HEK293 (cell line): ENCODE measurements around the gene CALCOCO1.

Experiments used
- CTCF ChIA-PET: fragments of 350-600 bp; formaldehyde crosslinking; extraction: SDS; loops from one replicate; lab custom pipeline; 2021; ENCODE audit warnings: antibody characterized with exemption; lab: Yijun Ruan, JAX
- POLR2A ChIA-PET: fragments of 300-600 bp; formaldehyde crosslinking; extraction: SDS; loops from one replicate; lab custom pipeline; 2020; ENCODE audit warnings: antibody characterized with exemption, inconsistent platforms; lab: Yijun Ruan, JAX
- H3K27ac ChIP-seq: fragments of 200-500 bp; sonication (Bioruptor generic); 2 replicates; pipeline ENCODE4 v1.5.1; 2014; ENCODE audit warnings: low read depth, low read length, control low read depth, inconsistent platforms; ENCODE audit errors: extremely low read depth
- H3K36me3 ChIP-seq, 2 experiments: fragments of 200-500 bp in 1 of 2; sonication (Bioruptor generic) in 1 of 2; 1 replicate in 1 of 2; 2 replicates in 1 of 2; pipeline ENCODE4 v1.5.1; 2014 to 2017; ENCODE audit warnings: inconsistent platforms in 2 of 2, low read length in 2 of 2; ENCODE audit not compliant: control insufficient read depth in 2 of 2, insufficient read depth in 1 of 2
- H3K4me1 ChIP-seq: fragments of 200-500 bp; sonication (Bioruptor generic); 2 replicates; pipeline ENCODE4 v1.5.1; 2014; ENCODE audit warnings: mild to moderate bottlenecking, low read length, inconsistent platforms; ENCODE audit not compliant: control insufficient read depth, insufficient read depth
- H3K4me3 ChIP-seq: 2 replicates; pipeline ENCODE4 v1.5.1; 2011; ENCODE audit warnings: low read depth, mild to moderate bottlenecking, control low read depth, low read length, moderate library complexity
- H3K9me3 ChIP-seq: fragments of 200-500 bp; sonication (Bioruptor generic); 2 replicates; pipeline ENCODE4 v1.5.1; 2014; ENCODE audit warnings: low read depth, low read length, inconsistent platforms; ENCODE audit not compliant: control insufficient read depth, insufficient read depth
- GLIS1 ChIP-seq: fragments of 450-650 bp; formaldehyde crosslinking; IDR thresholded peaks from 2 replicates; pipeline ENCODE4 v1.5.1; 2016; ENCODE audit warnings: missing biosample characterization, missing genetic modification characterization
- GLIS2 ChIP-seq: fragments of 450-650 bp; formaldehyde crosslinking; IDR thresholded peaks from 2 replicates; pipeline ENCODE4 v1.5.1; 2016; ENCODE audit warnings: missing biosample characterization, missing genetic modification characterization
- PRDM10 ChIP-seq: fragments of 450-650 bp; formaldehyde crosslinking; IDR thresholded peaks from 2 replicates; pipeline ENCODE4 v1.5.1; 2016; ENCODE audit warnings: missing biosample characterization, missing genetic modification characterization
- SP2 ChIP-seq: fragments of 450-650 bp; formaldehyde crosslinking; IDR thresholded peaks from 2 replicates; pipeline ENCODE4 v1.5.1; 2016; ENCODE audit warnings: missing biosample characterization, missing genetic modification characterization
- WT1 ChIP-seq: fragments of 450-650 bp; formaldehyde crosslinking; IDR thresholded peaks from 2 replicates; pipeline ENCODE4 v1.5.1; 2016; ENCODE audit warnings: missing biosample characterization, missing genetic modification characterization
- ZNF155 ChIP-seq: fragments of 450-650 bp; formaldehyde crosslinking; IDR thresholded peaks from 2 replicates; pipeline ENCODE4 v1.5.1; 2016; ENCODE audit warnings: missing biosample characterization, missing genetic modification characterization
- ZNF341 ChIP-seq: fragments of 450-650 bp; formaldehyde crosslinking; IDR thresholded peaks from 2 replicates; pipeline ENCODE4; 2016; ENCODE audit warnings: low read depth, missing biosample characterization, missing genetic modification characterization
- ZNF366 ChIP-seq: fragments of 450-650 bp; formaldehyde crosslinking; conservative IDR thresholded peaks from 2 replicates; pipeline ENCODE4 v1.5.1; 2016; ENCODE audit warnings: missing biosample characterization, missing genetic modification characterization
- ZNF391 ChIP-seq: fragments of 450-650 bp; formaldehyde crosslinking; IDR thresholded peaks from 2 replicates; pipeline ENCODE4 v1.5.1; 2016; ENCODE audit warnings: low read depth, missing biosample characterization, missing genetic modification characterization, borderline replicate concordance
- ZXDB ChIP-seq: fragments of 450-650 bp; formaldehyde crosslinking; IDR thresholded peaks from 2 replicates; pipeline ENCODE4 v1.5.1; 2016; ENCODE audit warnings: missing biosample characterization, missing genetic modification characterization
- TF ChIP-seq, protein P1 (sequence below): fragments of 450-650 bp; formaldehyde crosslinking; IDR thresholded peaks from 2 replicates; pipeline ENCODE4 v1.5.1; 2017; ENCODE audit warnings: missing biosample characterization, missing genetic modification characterization
- TF ChIP-seq, protein P2 (sequence below): fragments of 450-650 bp; formaldehyde crosslinking; IDR thresholded peaks from 2 replicates; pipeline ENCODE4 v1.5.1; 2016; ENCODE audit warnings: missing biosample characterization, missing genetic modification characterization, borderline replicate concordance

Gene CALCOCO1

GRCh38 chr12:53758730-53759103 is 31.5 kb upstream of the CALCOCO1 start:
- CTCF ChIA-PET, result interaction anchor here (0.8 to 11.4 kb wide), 4 partner anchors 10 to 56 kb away, joined by 3 to 172 read pairs (median 21); no protein-coding TSS in a partner anchor

DNA sequence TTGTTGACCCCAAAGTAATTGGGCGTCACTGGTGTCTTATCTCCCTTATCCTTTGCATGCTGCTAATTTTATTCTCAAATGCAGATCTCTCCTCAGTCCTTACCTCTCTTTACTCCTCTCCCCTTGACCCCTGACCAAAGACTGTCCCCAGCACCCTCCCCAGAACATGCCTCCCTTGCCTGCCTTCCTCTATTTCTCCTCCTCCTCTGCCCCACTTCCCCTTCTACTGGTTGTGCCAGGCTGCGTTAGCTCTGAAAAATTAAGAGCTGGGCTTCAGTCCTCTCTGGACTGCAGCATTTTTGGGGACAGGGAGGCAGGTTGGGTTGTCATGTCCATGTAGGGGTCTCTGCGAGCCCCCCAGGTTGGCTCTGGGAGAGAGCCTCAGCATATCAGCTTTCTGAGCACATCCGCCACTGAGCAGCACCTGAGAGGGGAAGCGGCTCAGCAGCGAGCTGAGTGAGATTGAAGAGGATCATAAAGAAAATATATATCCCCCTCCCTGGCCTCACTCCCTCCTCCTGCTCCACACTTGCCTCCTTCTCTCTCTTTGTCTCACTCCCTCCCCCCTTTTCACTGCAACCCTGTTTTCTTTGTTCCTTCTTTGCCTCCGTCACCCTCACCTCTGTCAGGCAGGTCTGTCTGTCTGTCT is 31.0 kb upstream of the CALCOCO1 start:
- Histone ChIP-seq H3K4me3 (no peak overlapping the region), H3K4me1 (peaks cover 16% of the 10 kb centered on the region), H3K36me3 (no peaks in the 10 kb centered on the region), H3K27ac (no peak overlapping the region), H3K9me3 (no peaks in the 10 kb centered on the region)
- TF ChIP-seq PRDM10 (peak; percentile 56), WT1 (tag by site-specific recombination) (0 out of 2 replicates have a peak, but pooled peaks have one; percentile 29)
- TF ChIP-seq, protein P1, sequence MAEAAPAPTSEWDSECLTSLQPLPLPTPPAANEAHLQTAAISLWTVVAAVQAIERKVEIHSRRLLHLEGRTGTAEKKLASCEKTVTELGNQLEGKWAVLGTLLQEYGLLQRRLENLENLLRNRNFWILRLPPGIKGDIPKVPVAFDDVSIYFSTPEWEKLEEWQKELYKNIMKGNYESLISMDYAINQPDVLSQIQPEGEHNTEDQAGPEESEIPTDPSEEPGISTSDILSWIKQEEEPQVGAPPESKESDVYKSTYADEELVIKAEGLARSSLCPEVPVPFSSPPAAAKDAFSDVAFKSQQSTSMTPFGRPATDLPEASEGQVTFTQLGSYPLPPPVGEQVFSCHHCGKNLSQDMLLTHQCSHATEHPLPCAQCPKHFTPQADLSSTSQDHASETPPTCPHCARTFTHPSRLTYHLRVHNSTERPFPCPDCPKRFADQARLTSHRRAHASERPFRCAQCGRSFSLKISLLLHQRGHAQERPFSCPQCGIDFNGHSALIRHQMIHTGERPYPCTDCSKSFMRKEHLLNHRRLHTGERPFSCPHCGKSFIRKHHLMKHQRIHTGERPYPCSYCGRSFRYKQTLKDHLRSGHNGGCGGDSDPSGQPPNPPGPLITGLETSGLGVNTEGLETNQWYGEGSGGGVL (tag by site-specific recombination), result peak; percentile 31; the same call in 1 of the 2 replicates
- TF ChIP-seq, protein P2, sequence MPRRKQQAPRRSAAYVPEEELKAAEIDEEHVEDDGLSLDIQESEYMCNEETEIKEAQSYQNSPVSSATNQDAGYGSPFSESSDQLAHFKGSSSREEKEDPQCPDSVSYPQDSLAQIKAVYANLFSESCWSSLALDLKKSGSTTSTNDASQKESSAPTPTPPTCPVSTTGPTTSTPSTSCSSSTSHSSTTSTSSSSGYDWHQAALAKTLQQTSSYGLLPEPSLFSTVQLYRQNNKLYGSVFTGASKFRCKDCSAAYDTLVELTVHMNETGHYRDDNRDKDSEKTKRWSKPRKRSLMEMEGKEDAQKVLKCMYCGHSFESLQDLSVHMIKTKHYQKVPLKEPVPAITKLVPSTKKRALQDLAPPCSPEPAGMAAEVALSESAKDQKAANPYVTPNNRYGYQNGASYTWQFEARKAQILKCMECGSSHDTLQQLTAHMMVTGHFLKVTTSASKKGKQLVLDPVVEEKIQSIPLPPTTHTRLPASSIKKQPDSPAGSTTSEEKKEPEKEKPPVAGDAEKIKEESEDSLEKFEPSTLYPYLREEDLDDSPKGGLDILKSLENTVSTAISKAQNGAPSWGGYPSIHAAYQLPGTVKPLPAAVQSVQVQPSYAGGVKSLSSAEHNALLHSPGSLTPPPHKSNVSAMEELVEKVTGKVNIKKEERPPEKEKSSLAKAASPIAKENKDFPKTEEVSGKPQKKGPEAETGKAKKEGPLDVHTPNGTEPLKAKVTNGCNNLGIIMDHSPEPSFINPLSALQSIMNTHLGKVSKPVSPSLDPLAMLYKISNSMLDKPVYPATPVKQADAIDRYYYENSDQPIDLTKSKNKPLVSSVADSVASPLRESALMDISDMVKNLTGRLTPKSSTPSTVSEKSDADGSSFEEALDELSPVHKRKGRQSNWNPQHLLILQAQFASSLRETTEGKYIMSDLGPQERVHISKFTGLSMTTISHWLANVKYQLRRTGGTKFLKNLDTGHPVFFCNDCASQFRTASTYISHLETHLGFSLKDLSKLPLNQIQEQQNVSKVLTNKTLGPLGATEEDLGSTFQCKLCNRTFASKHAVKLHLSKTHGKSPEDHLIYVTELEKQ (tag by site-specific recombination), result no peak
- POLR2A ChIA-PET, result interaction anchor here (1.0 kb wide), 2 partner anchors 11 to 180 kb away, joined by 3 read pairs; partner anchors contain the start of gene HOXC13
- CTCF ChIA-PET, result interaction anchor here (0.6 to 11.4 kb wide), 23 partner anchors 8 to 460 kb away, joined by 3 to 172 read pairs (median 7); partner anchors contain the start of genes HOXC10 and HOXC13

More at GRCh38 chr12:53758730-53759103, 31.5 kb upstream of the CALCOCO1 start:
- no peaks in the 10 kb centered on the region for H3K36me3 ChIP-seq
- H3K27ac ChIP-seq, result no peak overlapping the region
- TF ChIP-seq ZNF366 (peak; percentile 68), ZNF341 (tag by site-specific recombination) (0 out of 2 replicates have a peak, but pooled peaks have one; percentile 10), SP2 (tag by site-specific recombination) (no peak)
- TF ChIP-seq, all 188 proteins: peak for 2
- Histone ChIP-seq H3K9me3 (no peaks in the 10 kb centered on the region), H3K4me1 (peaks cover 16% of the 10 kb centered on the region), H3K4me3 (no peak overlapping the region)
- POLR2A ChIA-PET, result no interaction called here

- CTCF ChIA-PET, result interaction anchor here (0.6 to 11.4 kb wide), 44 partner anchors 9 to 514 kb away, joined by 3 to 172 read pairs (median 4); partner anchors contain the start of genes HOXC10, HOXC12, HOXC13 and HOXC9
- H3K4me1 ChIP-seq, result peaks cover 16% of the 10 kb centered on the region
- no peak overlapping the region for H3K27ac ChIP-seq
- peak overlapping the region; percentile 12 for H3K4me3 ChIP-seq
- POLR2A ChIA-PET, result interaction anchor here (0.7 to 1.0 kb wide), 5 partner anchors 10 to 238 kb away, joined by 3 read pairs; partner anchors contain the start of gene HOXC13
- H3K36me3 ChIP-seq, result no peaks in the 10 kb centered on the region
- no peaks in the 10 kb centered on the region for H3K9me3 ChIP-seq
- TF ChIP-seq ZXDB (tag by site-specific recombination), result no peak
- TF ChIP-seq GLIS2 (tag by site-specific recombination), result peak; percentile 29; the same call in 1 of the 2 replicates
- TF ChIP-seq ZNF155, result no peak
- TF ChIP-seq GLIS1 (tag by site-specific recombination), result peak; percentile 46; the same call in 1 of the 2 replicates
- TF ChIP-seq, protein P1 (tag by site-specific recombination), result no peak
- TF ChIP-seq ZNF391 (tag by site-specific recombination), result no peak
Measured at GRCh38 chr12:53757101-53757770, 30.0 kb upstream of the CALCOCO1 start.
